Thoracic aorta (tissue), 2 donors: Measurements from ENCODE around the gene SKIL. TPM values are rescaled to one million over a fixed set of nuclear protein-coding genes. Genes with fewer than 3 reads are reported as not detected.
"Not testable (repeated sequence)": the region's sequence is repeated elsewhere in the genome, so short reads cannot be mapped to it uniquely, and the experiment has no call there.

Source experiments
- ATAC-seq: fragments of 150-250 bp; one replicate; pipeline ENCODE4 v1.8.0; 2017; ENCODE audit warnings: low read depth; ENCODE audit not compliant: insufficient number of reproducible peaks, low FRiP score
- DNase-seq: peaks from one replicate; pipeline ENCODE4 v3.0.0-alpha.2; 2020; ENCODE audit warnings: low spot score
- H3K27ac ChIP-seq, 2 donors: fragments of 200-600 bp; sonication (generic); 1 replicate in 1 of 2; 2 replicates in 1 of 2; pipeline ENCODE4 v1.5.1; 2016; ENCODE audit warnings: mild to moderate bottlenecking in 2 of 2, moderate library complexity in 2 of 2
- H3K27me3 ChIP-seq: fragments of 200-600 bp; sonication (generic); replicated peaks from 2 replicates; pipeline ENCODE4 v1.6.0; 2016; ENCODE audit warnings: mild to moderate bottlenecking; ENCODE audit not compliant: insufficient read depth
- H3K36me3 ChIP-seq: fragments of 200-600 bp; sonication (generic); one replicate; pipeline ENCODE4 v1.5.1; 2016
- H3K4me1 ChIP-seq, 2 donors: fragments of 200-600 bp; sonication (generic); 1 replicate in 1 of 2; 2 replicates in 1 of 2; pipeline versions ENCODE4 v1.5.1 to v1.6.0; 2016; ENCODE audit warnings: low read depth in 2 of 2, mild to moderate bottlenecking in 1 of 2; ENCODE audit not compliant: control insufficient read depth in 1 of 2
- H3K4me3 ChIP-seq: fragments of 200-600 bp; sonication (generic); 2 replicates; pipeline ENCODE4 v1.5.1; 2016; ENCODE audit warnings: mild to moderate bottlenecking
- H3K9me3 ChIP-seq: fragments of 200-600 bp; sonication (generic); 2 replicates; pipeline ENCODE4 v1.5.1; 2016
- total RNA-seq, 2 donors: library from RNA; depleted of rRNA; stranded (reverse); fragments of >200 nt; gene quantifications; one replicate each; pipeline versions ENCODE4 v1.1.0 to v1.2.3, GENCODE V29; 2016
- TF ChIP-seq, protein P1 (sequence below): fragments of 200-600 bp; sonication (generic); IDR thresholded peaks from one replicate; pipeline ENCODE4 v1.5.1; 2019; ENCODE audit warnings: antibody characterized with exemption

Gene SKIL
- total RNA-seq, 2 donors from 2014 or later: 60.1 to 104 TPM

DNA sequence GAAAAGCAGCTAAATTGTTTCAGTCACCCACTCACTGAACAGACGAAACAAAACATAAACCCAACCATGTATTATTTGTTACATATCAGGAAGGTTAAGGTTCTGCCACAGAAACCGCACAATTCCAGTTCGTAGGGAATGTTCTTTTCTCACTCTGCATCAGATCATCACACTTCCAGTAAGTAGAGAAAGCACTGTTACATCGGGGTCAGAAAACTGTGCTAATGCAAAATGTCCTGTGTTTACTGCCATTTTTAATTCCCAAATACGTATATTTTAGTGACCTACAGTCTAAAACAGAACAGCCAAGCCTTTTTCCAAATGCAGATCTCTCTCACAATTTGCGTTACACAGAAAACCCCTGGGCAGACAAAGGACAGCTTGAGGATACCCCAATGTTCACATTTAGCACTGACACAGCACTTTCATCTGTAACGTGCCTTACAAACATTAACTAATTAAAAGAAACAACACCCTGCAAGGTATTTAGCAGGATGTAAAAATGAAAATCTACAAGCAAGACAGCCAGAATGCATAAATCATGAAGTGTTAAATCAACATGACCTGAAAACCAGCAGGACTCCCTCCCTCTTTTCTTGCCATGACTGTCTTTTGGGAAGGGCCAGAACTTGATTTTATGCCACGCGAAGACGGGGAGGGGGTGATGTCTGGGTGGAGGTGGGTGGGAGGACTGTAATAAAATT, 34.8 kb upstream of the SKIL start:
- H3K9me3 ChIP-seq: no peaks in the 10 kb centered on the region
- no peaks in the 10 kb centered on the region for H3K27me3 ChIP-seq
- ATAC-seq: no peak
- no peaks in the 10 kb centered on the region for H3K4me1 ChIP-seq
- no peak overlapping the region for H3K27ac ChIP-seq
- TF ChIP-seq, protein P1, sequence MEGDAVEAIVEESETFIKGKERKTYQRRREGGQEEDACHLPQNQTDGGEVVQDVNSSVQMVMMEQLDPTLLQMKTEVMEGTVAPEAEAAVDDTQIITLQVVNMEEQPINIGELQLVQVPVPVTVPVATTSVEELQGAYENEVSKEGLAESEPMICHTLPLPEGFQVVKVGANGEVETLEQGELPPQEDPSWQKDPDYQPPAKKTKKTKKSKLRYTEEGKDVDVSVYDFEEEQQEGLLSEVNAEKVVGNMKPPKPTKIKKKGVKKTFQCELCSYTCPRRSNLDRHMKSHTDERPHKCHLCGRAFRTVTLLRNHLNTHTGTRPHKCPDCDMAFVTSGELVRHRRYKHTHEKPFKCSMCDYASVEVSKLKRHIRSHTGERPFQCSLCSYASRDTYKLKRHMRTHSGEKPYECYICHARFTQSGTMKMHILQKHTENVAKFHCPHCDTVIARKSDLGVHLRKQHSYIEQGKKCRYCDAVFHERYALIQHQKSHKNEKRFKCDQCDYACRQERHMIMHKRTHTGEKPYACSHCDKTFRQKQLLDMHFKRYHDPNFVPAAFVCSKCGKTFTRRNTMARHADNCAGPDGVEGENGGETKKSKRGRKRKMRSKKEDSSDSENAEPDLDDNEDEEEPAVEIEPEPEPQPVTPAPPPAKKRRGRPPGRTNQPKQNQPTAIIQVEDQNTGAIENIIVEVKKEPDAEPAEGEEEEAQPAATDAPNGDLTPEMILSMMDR: no peak
- H3K36me3 ChIP-seq: no peaks in the 10 kb centered on the region
- H3K4me3 ChIP-seq: no peak overlapping the region
- no peak for DNase-seq

- Histone ChIP-seq H3K4me1 (no peaks in the 10 kb centered on the region), H3K27me3 (no peaks in the 10 kb centered on the region), H3K27ac (no peak overlapping the region), H3K36me3 (no peaks in the 10 kb centered on the region), H3K9me3 (no peaks in the 10 kb centered on the region), H3K4me3 (no peak overlapping the region)
- ATAC-seq (no peak), DNase-seq (no peak)
- TF ChIP-seq, protein P1: no peak
Observed at GRCh38 chr3:170323331-170323730, 34.2 kb upstream of the SKIL start.

DNA sequence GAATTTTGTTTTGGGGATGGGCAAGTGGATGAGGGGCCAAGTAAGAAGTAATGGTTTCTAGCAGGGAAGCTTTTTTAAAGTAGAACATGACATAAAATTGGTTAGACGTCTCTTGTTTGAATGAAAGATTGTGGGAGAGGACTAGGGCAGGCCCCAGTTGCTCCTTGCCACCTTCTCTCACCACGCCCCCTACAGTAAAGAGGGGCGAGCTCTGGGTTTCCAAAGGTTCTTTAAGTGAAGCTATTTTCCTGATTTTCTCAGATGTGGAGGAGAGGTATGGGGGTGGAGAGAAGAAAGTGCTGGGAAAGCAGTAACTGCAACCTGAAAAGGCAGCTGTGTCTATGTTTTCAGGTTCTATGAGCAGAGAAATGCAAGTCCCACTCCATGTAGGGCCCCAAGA, 32.6 kb upstream of the SKIL start:
- Histone ChIP-seq H3K27me3 (no peaks in the 10 kb centered on the region), H3K27ac (no peak overlapping the region), H3K9me3 (no peaks in the 10 kb centered on the region), H3K36me3 (no peaks in the 10 kb centered on the region), H3K4me3 (no peak overlapping the region), H3K4me1 (no peaks in the 10 kb centered on the region)
- TF ChIP-seq, protein P1: no peak
- ATAC-seq (no peak), DNase-seq (no peak)

GRCh38 chr3:170327040-170327808, 30.3 kb upstream of the SKIL start:
- ATAC-seq (no peak), DNase-seq (no peak)
- no peak overlapping the region for H3K4me3 ChIP-seq
- H3K9me3 ChIP-seq: no peaks in the 10 kb centered on the region
- TF ChIP-seq, protein P1: no peak
- H3K36me3 ChIP-seq: no peaks in the 10 kb centered on the region
- no peak overlapping the region for H3K27ac ChIP-seq
- H3K27me3 ChIP-seq: no peaks in the 10 kb centered on the region
- peaks cover 0 to 6% of the 10 kb centered on the region in 2 donors for H3K4me1 ChIP-seq

DNA sequence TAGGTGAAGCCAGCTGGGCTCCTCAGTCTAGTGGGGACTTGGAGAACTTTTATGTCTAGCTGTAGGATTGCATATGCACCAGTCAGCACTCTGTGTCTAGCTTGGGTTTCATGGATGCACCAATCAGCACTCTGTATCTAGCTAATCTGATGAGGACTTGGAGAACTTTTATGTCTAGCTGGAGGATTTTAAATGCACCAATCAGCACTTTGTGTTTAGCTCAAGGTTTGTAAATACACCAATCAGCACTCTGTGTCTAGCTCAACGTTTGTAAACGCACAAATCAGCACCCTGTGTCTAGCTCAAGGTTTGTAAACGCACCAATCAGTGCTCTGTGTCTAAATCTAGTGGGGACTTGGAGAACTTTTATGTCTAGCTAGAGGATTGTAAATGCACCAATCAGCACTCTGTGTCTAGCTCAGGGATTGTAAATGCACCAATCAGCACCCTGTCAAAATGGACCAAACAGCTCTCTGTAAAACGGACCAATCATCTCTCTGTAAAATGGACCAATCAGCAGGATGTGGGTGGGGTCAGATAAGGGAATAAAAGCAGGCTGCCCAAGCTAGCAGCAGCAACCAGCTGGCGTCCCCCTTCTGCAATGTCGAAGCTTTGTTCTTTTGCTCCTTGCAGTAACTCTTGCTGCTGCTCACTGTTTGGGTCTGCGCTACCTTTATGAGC, 29.5 kb upstream of the SKIL start:
- not testable (repeated sequence) for H3K27me3 ChIP-seq, H3K27ac ChIP-seq, DNase-seq, H3K36me3 ChIP-seq, ATAC-seq, H3K9me3 ChIP-seq, H3K4me1 ChIP-seq, H3K4me3 ChIP-seq
